HepG2 (cell line): ENCODE results near the gene HRH3. TPM values are rescaled to one million over a fixed set of nuclear protein-coding genes. Genes with fewer than 3 reads are reported as not detected.

Experiments
- ATAD3A ChIP-seq: sonication (generic); formaldehyde crosslinking; IDR thresholded peaks from 2 replicates; pipeline ENCODE4 v1.4.0; 2020; ENCODE audit warnings: missing genetic modification reagents
- FOXM1 ChIP-seq: sonication (generic); formaldehyde crosslinking; IDR thresholded peaks from 2 replicates; pipeline ENCODE4 v1.5.0; 2020; ENCODE audit warnings: missing genetic modification reagents
- HDAC6 ChIP-seq: fragments of 200-600 bp; sonication (generic); IDR thresholded peaks from 2 replicates; pipeline ENCODE4 v1.7.0; 2017; ENCODE audit warnings: mild to moderate bottlenecking, antibody characterized with exemption, low read length, low read depth
- HNRNPLL ChIP-seq: fragments of 200-400 bp; formaldehyde crosslinking; IDR thresholded peaks from 2 replicates; pipeline ENCODE4 v1.6.1; 2017; ENCODE audit warnings: mild to moderate bottlenecking, low read depth, low read length; ENCODE audit not compliant: poor library complexity, severe bottlenecking
- MEIS2 ChIP-seq: sonication (generic); formaldehyde crosslinking; IDR thresholded peaks from 2 replicates; pipeline ENCODE4 v1.9.0; 2021; ENCODE audit warnings: mild to moderate bottlenecking, missing genetic modification reagents
- MIXL1 ChIP-seq: IDR thresholded peaks from 2 replicates; pipeline ENCODE4 v1.6.1; 2016
- MYNN ChIP-seq: sonication (generic); formaldehyde crosslinking; IDR thresholded peaks from 2 replicates; pipeline ENCODE4 v1.4.0; 2020; ENCODE audit warnings: mild to moderate bottlenecking, low read depth, missing genetic modification reagents
- NCOA1 ChIP-seq: sonication (generic); formaldehyde crosslinking; IDR thresholded peaks from 2 replicates; pipeline ENCODE4 v1.9.0; 2021; ENCODE audit warnings: missing genetic modification reagents
- NRL ChIP-seq: sonication (generic); formaldehyde crosslinking; IDR thresholded peaks from 2 replicates; pipeline ENCODE4 v1.5.0; 2020; ENCODE audit warnings: missing genetic modification reagents, mild to moderate bottlenecking, moderate library complexity, borderline replicate concordance
- RARG ChIP-seq: sonication (generic); formaldehyde crosslinking; IDR thresholded peaks from 2 replicates; pipeline ENCODE4 v1.4.0; 2020; ENCODE audit warnings: low read depth, mild to moderate bottlenecking, missing genetic modification reagents
- REPIN1 ChIP-seq: sonication (generic); formaldehyde crosslinking; IDR thresholded peaks from 2 replicates; pipeline ENCODE4 v1.8.0; 2022; ENCODE audit warnings: missing genetic modification reagents, low read depth, mild to moderate bottlenecking, borderline replicate concordance
- SIX4 ChIP-seq: sonication (generic); formaldehyde crosslinking; IDR thresholded peaks from 2 replicates; pipeline ENCODE4 v1.4.0; 2020; ENCODE audit warnings: missing genetic modification reagents
- TEAD2 ChIP-seq: sonication (generic); formaldehyde crosslinking; IDR thresholded peaks from 2 replicates; pipeline ENCODE4 v1.9.0; 2021; ENCODE audit warnings: missing genetic modification reagents
- ZNF280B ChIP-seq: sonication (generic); formaldehyde crosslinking; IDR thresholded peaks from 2 replicates; pipeline ENCODE4 v1.5.0; 2020; ENCODE audit warnings: missing genetic modification reagents, mild to moderate bottlenecking, borderline replicate concordance
- ZNF343 ChIP-seq: sonication (generic); formaldehyde crosslinking; IDR thresholded peaks from 2 replicates; pipeline ENCODE4 v1.4.0; 2020; ENCODE audit warnings: mild to moderate bottlenecking, missing genetic modification reagents
- ZNF451 ChIP-seq: sonication (generic); formaldehyde crosslinking; IDR thresholded peaks from 2 replicates; pipeline ENCODE4 v1.5.0; 2020; ENCODE audit warnings: mild to moderate bottlenecking, missing genetic modification reagents
- ZNF768 ChIP-seq: sonication (generic); formaldehyde crosslinking; IDR thresholded peaks from 2 replicates; pipeline ENCODE4 v1.4.0; 2020; ENCODE audit warnings: missing genetic modification reagents
- ZNF772 ChIP-seq: sonication (generic); formaldehyde crosslinking; IDR thresholded peaks from 2 replicates; pipeline ENCODE4 v1.5.0; 2020; ENCODE audit warnings: mild to moderate bottlenecking, missing genetic modification reagents
- polyA plus RNA-seq, 8 experiments: library from polyadenylated mRNA; depleted of rRNA in 3 of 8; stranded (reverse) in 7 of 8; unstranded in 1 of 8; fragments of >200 nt; fragmentation: Illumina TruSeq in 4 of 8; extraction: Trizol in 4 of 8; gene quantifications; 2 replicates each; pipeline versions ENCODE4 v1.2.1 to v1.2.3, GENCODE V29; 2011 to 2016; ENCODE audit warnings: low read depth in 4 of 8, missing spikeins in 1 of 8, mixed read lengths in 1 of 8; ENCODE audit not compliant: insufficient read depth in 1 of 8
- total RNA-seq, 5 experiments: library from RNA; depleted of rRNA; stranded (reverse); fragments of >200 nt; fragmentation: Illumina TruSeq; extraction: Trizol; gene quantifications; 2 replicates each; pipeline ENCODE4 v1.2.3, GENCODE V29; 2016; ENCODE audit warnings: low read depth in 1 of 5
- TF ChIP-seq, protein P1 (sequence below): sonication (generic); formaldehyde crosslinking; IDR thresholded peaks from 2 replicates; pipeline ENCODE4 v1.5.1; 2020; ENCODE audit warnings: mild to moderate bottlenecking, missing genetic modification reagents, moderate library complexity
- TF ChIP-seq, protein P2 (sequence below): sonication (generic); formaldehyde crosslinking; IDR thresholded peaks from 2 replicates; pipeline ENCODE4 v1.9.0; 2022; ENCODE audit warnings: missing genetic modification reagents, mild to moderate bottlenecking, borderline replicate concordance

HRH3 gene
- total and polyA plus RNA-seq, 2 of the 13 experiments (the other 11 are each of a cell fraction or from before 2014, with no cell fraction given) = 0.18 TPM; not detected in 1

- TF ChIP-seq MIXL1 (CRISPR knock-in tag) (no peak), RARG (CRISPR knock-in tag) (no peak), ZNF772 (CRISPR knock-in tag) (no peak), SIX4 (CRISPR knock-in tag) (no peak), TEAD2 (CRISPR knock-in tag) (no peak), ATAD3A (no peak), ZNF343 (CRISPR knock-in tag) (no peak), ZNF768 (CRISPR knock-in tag) (peak; percentile 9; the same call in 1 of the 2 replicates), ZNF451 (CRISPR knock-in tag) (no peak), NRL (CRISPR knock-in tag) (0 out of 2 replicates have a peak, but pooled peaks have one; percentile 28), HDAC6 (no peak), REPIN1 (CRISPR knock-in tag) (no peak), FOXM1 (CRISPR knock-in tag) (0 out of 2 replicates have a peak, but pooled peaks have one; percentile 42), NCOA1 (CRISPR knock-in tag) (no peak), ZNF280B (CRISPR knock-in tag) (peak; percentile 21; the same call in 1 of the 2 replicates), MEIS2 (CRISPR knock-in tag) (no peak), HNRNPLL (peak; percentile 12), MYNN (CRISPR knock-in tag) (no peak)
- TF ChIP-seq, protein P1, sequence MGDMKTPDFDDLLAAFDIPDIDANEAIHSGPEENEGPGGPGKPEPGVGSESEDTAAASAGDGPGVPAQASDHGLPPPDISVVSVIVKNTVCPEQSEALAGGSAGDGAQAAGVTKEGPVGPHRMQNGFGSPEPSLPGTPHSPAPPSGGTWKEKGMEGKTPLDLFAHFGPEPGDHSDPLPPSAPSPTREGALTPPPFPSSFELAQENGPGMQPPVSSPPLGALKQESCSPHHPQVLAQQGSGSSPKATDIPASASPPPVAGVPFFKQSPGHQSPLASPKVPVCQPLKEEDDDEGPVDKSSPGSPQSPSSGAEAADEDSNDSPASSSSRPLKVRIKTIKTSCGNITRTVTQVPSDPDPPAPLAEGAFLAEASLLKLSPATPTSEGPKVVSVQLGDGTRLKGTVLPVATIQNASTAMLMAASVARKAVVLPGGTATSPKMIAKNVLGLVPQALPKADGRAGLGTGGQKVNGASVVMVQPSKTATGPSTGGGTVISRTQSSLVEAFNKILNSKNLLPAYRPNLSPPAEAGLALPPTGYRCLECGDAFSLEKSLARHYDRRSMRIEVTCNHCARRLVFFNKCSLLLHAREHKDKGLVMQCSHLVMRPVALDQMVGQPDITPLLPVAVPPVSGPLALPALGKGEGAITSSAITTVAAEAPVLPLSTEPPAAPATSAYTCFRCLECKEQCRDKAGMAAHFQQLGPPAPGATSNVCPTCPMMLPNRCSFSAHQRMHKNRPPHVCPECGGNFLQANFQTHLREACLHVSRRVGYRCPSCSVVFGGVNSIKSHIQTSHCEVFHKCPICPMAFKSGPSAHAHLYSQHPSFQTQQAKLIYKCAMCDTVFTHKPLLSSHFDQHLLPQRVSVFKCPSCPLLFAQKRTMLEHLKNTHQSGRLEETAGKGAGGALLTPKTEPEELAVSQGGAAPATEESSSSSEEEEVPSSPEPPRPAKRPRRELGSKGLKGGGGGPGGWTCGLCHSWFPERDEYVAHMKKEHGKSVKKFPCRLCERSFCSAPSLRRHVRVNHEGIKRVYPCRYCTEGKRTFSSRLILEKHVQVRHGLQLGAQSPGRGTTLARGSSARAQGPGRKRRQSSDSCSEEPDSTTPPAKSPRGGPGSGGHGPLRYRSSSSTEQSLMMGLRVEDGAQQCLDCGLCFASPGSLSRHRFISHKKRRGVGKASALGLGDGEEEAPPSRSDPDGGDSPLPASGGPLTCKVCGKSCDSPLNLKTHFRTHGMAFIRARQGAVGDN (CRISPR knock-in tag) = 0 out of 2 replicates have a peak, but pooled peaks have one; percentile 10
- TF ChIP-seq, protein P2, sequence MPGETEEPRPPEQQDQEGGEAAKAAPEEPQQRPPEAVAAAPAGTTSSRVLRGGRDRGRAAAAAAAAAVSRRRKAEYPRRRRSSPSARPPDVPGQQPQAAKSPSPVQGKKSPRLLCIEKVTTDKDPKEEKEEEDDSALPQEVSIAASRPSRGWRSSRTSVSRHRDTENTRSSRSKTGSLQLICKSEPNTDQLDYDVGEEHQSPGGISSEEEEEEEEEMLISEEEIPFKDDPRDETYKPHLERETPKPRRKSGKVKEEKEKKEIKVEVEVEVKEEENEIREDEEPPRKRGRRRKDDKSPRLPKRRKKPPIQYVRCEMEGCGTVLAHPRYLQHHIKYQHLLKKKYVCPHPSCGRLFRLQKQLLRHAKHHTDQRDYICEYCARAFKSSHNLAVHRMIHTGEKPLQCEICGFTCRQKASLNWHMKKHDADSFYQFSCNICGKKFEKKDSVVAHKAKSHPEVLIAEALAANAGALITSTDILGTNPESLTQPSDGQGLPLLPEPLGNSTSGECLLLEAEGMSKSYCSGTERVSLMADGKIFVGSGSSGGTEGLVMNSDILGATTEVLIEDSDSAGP (CRISPR knock-in tag) = 0 out of 2 replicates have a peak, but pooled peaks have one; percentile 23
Observed at GRCh38 chr20:62217913-62218773, 1.9 kb downstream of the HRH3 start (continued).
